Astrocyte of the spinal cord (primary cell): ENCODE measurements around the gene INPP5D.

Source experiments
- DNase-seq: peaks from one replicate; pipeline ENCODE4 v3.0.0; 2011; ENCODE audit warnings: low read depth, low spot score
- H3K4me3 ChIP-seq: 2 replicates; pipeline ENCODE4 v1.5.1; 2011; ENCODE audit warnings: low read depth, mild to moderate bottlenecking, low read length, moderate library complexity
- CTCF ChIP-seq: IDR thresholded peaks from 2 replicates; pipeline ENCODE4 v1.5.1; 2012; ENCODE audit warnings: low read depth, mild to moderate bottlenecking, low read length, inconsistent platforms
- in situ Hi-C: cut with HindIII; loops from 2 replicates; pipeline ENCODE4 v1.10.0; 2017; ENCODE audit warnings: low sequenced_read_pairs

The INPP5D gene

GRCh38 chr2:233124421-233125080 lies 64.4 kb downstream of the INPP5D start:
- H3K4me3 ChIP-seq: no peak overlapping the region
- TF ChIP-seq CTCF: no peak
- no peak for DNase-seq
- in situ Hi-C loops: no loop called here

- no peak for DNase-seq
- TF ChIP-seq CTCF: no peak
- no peak overlapping the region for H3K4me3 ChIP-seq
- in situ Hi-C loops: no loop called here
These were observed 65.4 kb downstream of the INPP5D start for GRCh38 chr2:233125455-233126065.

- TF ChIP-seq CTCF: peak; percentile 22
- in situ Hi-C loops: no loop called here
- DNase-seq: no peak
- no peak overlapping the region for H3K4me3 ChIP-seq
These were observed 69.3 kb downstream of the INPP5D start for GRCh38 chr2:233129351-233129978.

GRCh38 chr2:233130024-233130423 lies 69.9 kb downstream of the INPP5D start:
- in situ Hi-C loops: no loop called here
- no peak for TF ChIP-seq CTCF
- no peak overlapping the region for H3K4me3 ChIP-seq
- no peak for DNase-seq

GRCh38 chr2:233130481-233131020 lies 70.4 kb downstream of the INPP5D start:
- in situ Hi-C loops: no loop called here
- no peak for DNase-seq
- H3K4me3 ChIP-seq: no peak overlapping the region
- TF ChIP-seq CTCF: no peak

DNA sequence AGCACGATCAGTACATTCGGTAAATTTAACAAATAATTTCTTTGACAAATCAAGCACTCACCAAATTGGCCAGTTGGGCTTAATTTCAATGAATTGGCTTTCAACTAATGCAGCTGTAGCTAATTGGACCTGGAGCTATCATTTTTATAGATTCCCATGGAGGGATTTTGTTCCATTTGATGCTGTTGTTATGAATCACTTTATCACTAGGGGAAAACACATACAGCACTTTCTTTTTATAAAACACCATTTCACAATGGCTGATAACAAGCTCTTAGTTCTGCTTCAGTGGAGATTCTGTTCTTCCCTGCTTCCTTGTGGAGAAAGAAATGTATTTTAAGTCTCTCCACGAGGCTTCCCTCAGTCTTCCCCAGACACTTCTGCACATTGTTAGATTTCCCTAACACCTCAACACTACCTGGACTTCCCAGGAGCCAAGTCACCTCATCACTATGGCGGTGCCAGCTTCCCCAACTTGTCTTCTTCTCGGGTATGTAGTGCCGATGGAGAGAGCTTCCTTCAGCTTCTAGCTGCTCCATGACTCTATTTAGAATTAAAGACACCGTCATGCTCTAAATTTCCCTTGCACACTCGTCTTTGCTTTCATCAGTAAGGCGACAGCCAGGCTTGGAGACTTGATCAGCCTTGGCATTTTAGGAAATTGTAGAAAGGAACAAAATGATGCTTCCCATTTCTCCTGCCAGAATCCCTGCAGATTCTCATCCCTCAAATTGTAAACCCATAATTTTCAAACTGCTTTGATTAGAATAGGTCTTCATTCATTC lies 72.0 kb downstream of the INPP5D start:
- no peak for DNase-seq
- in situ Hi-C loops: no loop called here
- TF ChIP-seq CTCF: no peak
- no peak overlapping the region for H3K4me3 ChIP-seq
